Measurements from ENCODE around the gene EHD4.

GRCh38 chr15:42021593-42021992 lies 49.2 kb upstream of the EHD4 start:
- TF ChIP-seq GLIS1 (tag by site-specific recombination; IDR thresholded peaks at IDR 0.05) (no peak), CTCF (tag by site-specific recombination; IDR thresholded peaks at IDR 0.05) (no peak), ZBTB1 (tag by site-specific recombination; IDR thresholded peaks at IDR 0.05) (no peak), ZNF610 (tag by site-specific recombination; IDR thresholded peaks at IDR 0.05; ENCODE audit: borderline replicate concordance) (no peak), ZBTB11 (tag by site-specific recombination; conservative IDR thresholded peaks at IDR 0.05; ENCODE audit: low read depth) (no peak), ZNF580 (tag by site-specific recombination; IDR thresholded peaks at IDR 0.05) (no peak), HOXC10 (CRISPR knock-in tag; IDR thresholded peaks at IDR 0.05) (no peak)

Measured in HEK293 (cell line).